SH-SY5Y (cell line): ENCODE data around the gene PCIF1.

Source experiments
- GATA2 ChIP-seq: IDR thresholded peaks from 2 replicates; pipeline ENCODE4 v1.6.1; 2011; ENCODE audit warnings: mild to moderate bottlenecking, low read depth, low read length
- GATA3 ChIP-seq: IDR thresholded peaks from 2 replicates; pipeline ENCODE4 v1.6.1; 2011; ENCODE audit warnings: low read depth, mild to moderate bottlenecking, low read length, moderate library complexity

Gene PCIF1

DNA sequence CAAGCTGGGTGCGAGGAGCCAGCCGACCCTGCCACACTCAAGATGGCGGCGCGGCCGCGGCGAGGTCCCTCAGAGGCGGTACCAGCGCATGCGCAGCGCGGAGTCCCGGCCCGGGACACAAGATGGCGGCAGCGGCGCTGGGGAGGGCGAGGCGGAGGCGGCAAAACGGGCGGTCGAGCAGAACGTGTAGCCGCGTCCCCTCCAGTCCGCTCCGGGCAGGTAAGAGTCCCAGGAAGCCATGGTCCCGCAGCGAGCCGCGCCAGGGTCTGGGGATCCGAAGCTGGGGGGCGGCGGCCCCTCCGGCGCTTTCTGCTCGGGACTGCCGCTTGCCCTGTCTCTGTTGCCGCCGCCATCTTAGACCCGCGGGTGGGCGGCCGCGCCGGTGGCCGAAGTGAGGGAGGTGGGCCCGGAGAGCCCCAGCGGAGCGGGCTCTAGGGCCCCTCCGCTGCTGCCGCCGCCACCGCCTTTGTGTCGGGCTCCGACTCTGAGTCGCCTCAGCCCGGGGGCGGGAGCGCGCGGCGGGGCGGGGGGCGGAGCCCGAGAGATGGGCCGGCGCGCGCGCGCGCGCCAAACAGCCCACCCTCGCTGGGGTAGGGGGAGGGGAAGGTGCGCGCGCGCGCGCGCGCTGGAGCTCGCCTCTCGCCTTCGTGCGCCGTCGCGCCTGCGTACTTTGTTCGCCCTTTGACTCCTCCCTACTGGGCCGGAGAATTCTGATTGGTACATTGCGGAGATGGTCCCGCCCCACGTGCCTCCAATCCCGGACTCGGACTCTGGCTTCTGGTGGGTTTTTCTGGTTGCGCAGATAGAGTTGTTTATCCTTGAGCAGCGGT is at the start of gene PCIF1:
PCIF1 (plus strand) TSS at position 98 of the 830 bp plus-strand sequence. CDS start 4,317 bp downstream, outside the sequence.
- no peak for TF ChIP-seq GATA3
- 0 out of 2 replicates have a peak, but pooled peaks have one; percentile 5 for TF ChIP-seq GATA2

DNA sequence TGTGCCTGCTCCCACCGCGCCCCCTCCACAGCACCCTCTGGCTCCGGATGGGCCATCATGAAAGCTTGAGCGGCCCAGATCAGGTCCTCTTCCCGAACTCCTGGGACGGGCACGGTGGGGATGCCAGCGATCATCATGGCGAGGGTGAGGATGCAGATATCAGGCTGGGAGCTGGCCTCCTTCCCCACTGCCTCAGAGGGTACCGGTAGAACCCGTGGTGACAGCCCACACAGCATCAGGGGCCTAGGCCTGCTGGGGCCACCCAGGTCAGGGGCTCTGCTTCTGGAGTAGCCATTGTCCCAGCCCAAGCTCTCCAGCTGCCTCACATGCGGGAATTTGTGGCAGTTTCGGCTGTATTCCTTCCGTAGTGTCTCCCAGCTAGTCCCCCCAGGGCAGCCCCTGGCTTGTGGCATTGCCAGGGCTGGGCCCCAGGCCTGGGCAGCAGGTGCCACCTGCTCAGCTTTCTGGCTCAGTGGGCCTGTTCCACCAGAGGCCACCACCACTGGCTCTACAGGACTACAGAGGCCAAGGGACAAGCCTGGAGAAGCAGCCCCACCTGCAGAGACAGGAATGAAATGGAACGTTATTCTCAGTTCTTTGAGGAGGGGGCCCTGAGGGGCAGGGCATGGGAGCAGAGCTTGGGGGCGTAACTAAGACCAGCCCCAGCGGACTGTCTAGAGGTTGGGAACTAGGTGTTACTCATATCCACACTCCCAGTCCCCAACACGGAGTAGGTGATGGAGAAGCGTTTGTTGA is 47.7 kb upstream of the PCIF1 start:
- TF ChIP-seq GATA2 (no peak), GATA3 (no peak)

DNA sequence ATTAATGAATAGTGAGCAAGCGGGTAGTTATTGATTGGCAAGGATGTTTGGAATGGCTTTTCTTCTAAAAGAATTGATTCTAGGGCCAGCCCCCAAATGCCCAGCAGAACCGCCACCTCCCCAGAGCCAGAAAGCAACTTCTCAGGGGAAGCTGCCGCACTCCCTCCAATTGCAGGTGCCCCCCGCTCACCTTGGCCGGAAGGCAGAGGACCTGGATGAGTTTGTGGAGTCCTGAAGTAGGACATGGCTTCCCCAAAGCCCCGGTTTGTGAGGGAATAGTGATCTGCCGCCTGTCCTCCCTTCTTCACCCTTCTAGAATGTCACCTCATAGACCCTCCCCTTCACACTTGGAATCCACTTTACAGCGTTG is 47.2 kb upstream of the PCIF1 start, which contains the start of gene SPATA25:
SPATA25 (minus strand) TSS at position 277 of the 370 bp plus-strand sequence; CDS start at position 245, 32 bp downstream.
- no peak for TF ChIP-seq GATA2
- TF ChIP-seq GATA3 = no peak

DNA sequence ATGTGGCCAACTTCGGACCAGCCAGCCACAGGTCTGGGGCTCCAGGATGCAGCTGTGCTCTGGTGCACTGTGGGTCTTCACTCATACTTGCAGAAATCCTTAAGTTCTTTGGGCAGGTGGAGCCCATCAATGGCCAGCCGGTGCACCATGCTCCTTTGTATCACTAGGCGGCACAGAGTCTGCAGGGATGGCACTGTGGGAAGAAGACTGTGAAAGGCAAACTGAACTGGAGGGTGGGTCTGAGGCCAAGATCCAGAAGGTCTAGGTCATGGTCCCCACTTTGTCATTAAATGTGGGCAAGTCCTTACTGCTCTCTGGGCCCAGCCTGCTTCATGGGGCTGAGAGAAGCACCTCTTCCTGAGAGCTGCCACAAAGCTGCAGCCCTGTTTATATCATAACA is 45.8 kb upstream of the PCIF1 start:
- TF ChIP-seq GATA2 = no peak

DNA sequence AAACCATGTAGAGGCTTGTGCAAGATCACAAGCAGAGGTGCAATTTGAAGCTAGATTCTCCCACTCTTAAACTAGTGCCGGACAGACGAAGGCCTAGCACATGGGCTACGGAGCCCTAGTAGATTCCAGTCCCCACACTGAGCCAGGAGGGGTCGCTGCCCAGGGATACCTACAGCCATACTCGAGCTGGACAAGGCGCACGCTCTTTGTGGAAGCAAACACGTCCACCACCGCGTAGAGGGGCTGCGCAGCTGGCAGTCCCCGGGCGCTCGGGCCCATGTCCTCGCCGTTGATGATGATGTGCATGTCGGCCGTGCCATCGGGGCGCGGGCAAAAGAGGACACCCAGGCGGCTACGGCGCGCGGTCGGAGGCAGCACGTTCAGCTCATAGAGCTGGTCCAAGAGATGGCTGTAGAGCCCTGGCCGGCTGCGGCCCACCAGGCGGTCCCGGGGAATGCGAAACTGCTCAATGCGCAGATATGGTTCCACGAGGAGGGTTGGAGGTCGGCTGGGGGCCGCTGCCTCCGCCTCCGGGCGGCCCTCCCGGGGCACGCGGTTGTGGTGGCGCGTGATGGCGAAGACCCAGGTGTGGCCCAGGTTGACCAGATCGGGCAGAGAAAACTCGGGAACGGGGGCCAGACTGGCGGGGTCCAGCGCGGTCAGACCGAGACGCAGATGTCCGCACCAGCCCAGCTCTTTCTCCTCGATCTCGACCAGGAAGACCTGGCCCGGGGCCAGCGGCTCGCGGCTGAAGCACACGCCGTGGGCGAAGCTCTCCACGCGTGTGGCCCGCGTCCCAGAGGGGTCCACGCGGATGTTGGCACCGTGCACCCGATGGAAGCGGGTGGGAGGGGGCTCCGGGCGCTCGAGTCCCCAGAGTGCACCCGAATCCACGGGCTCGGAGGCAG is 44.2 kb upstream of the PCIF1 start:
- TF ChIP-seq GATA3 (no peak), GATA2 (no peak)

DNA sequence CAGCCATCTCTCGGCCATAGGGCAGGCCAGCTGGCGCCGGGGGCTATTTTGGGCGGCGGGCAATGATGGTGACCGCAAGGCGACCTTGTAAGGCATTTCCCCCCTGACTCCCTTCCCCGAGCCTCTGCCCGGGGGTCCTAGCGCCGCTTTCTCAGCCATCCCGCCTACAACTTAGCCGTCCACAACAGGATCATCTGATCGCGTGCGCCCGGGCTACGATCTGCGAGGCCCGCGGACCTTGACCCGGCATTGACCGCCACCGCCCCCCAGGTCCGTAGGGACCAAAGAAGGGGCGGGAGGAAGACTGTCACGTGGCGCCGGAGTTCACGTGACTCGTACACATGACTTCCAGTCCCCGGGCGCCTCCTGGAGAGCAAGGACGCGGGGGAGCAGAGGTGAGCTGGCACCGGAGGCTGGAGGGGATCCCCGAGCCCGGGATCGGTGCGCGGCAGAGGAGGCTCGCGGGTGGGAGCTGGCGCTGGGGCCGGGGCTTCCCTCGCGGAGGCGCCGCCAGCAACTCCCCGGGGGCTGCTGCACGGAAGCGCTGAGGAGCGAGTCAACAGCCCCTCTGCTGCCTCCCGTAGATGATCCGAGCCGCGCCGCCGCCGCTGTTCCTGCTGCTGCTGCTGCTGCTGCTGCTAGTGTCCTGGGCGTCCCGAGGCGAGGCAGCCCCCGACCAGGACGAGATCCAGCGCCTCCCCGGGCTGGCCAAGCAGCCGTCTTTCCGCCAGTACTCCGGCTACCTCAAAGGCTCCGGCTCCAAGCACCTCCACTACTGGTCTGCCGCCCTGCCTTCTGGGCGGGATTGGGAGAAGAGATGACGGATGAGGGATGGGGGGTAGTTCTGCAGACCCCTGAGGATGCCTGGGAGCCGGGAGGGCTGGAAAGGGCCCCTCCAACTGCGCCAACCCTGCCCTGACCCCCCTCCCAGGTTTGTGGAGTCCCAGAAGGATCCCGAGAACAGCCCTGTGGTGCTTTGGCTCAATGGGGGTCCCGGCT is 43.2 kb upstream of the PCIF1 start, which contains the start of the genes CTSA and NEURL2:
CTSA (plus strand) TSS at position 351 of the 999 bp plus-strand sequence; CDS start at position 585, 234 bp downstream.
NEURL2 (minus strand) TSS at position 224 of the 999 bp plus-strand sequence; CDS start at position 7, 217 bp downstream.
- TF ChIP-seq GATA2 (no peak), GATA3 (no peak)

DNA sequence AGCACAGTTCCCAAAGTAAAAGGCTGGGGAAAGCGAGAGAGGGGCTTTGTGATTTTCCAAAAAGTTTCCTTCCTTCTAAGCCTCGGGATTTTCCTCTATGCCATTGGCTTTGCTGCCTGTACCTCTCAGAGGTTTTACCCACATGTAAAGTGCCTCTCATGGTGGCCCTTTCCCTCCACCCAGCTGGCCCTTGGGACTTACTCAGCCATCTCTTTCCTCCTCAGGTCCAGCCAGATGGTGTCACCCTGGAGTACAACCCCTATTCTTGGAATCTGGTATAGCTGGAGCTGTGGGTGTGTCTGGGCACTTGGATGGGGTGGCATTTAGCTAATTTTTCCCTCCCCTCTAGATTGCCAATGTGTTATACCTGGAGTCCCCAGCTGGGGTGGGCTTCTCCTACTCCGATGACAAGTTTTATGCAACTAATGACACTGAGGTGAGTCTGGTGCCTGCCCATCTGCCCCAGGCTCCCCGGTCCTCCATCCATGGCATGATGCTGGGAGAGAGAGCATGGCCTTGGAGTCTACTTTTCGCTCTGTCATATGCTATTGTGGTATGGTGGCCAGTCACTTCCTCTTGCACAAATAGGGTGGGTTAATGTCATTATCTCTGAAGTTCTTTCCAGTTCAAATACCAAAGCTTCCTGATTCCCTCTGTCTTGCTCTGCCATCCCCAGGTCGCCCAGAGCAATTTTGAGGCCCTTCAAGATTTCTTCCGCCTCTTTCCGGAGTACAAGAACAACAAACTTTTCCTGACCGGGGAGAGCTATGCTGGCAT is 42.2 kb upstream of the PCIF1 start:
- TF ChIP-seq GATA3 = no peak
- no peak for TF ChIP-seq GATA2

DNA sequence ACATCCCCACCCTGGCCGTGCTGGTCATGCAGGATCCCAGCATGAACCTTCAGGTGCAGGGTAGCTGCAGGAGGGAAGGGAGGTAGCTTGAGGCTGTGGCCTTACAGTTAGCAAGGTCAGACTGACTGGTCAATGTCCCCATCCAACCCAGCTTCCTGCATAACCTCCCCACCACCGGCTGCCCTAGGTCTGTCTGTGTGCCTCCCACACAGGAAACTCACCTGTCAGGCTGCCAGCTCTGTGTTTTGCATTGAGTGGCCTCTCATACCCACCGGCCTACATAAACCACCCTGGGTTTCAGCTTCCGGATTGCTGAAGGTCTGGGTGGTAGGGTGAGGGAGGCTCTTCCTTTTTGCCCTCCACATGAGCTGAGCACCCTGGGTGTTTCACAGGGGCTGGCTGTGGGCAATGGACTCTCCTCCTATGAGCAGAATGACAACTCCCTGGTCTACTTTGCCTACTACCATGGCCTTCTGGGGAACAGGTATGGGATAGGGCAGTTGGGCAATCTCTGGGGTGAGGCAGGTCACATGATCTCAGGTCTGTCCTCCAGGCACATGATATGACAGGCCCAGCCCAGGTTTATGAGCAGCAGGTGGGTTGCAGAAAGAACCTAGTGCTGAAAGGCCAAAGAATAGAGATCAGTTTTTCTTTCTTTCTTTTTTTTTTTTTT is 41.5 kb upstream of the PCIF1 start:
- TF ChIP-seq GATA2 (no peak), GATA3 (no peak)

DNA sequence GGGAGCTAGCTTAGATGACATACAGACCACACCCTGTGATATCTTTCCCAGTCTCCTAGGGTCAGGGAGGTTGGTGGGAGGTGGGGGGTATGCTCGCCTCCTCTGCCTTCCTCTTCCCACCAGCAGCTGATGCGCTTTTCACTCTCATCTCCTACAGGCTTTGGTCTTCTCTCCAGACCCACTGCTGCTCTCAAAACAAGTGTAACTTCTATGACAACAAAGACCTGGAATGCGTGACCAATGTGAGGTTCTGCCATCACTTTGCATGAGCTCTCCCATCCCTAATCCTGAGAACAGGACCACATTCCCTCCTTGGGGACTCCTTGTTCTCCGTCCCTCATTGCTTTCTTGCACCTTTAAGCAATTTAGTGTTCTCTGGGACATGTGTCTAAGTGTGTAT is 40.7 kb upstream of the PCIF1 start:
- TF ChIP-seq GATA3 = no peak
- TF ChIP-seq GATA2 = no peak

DNA sequence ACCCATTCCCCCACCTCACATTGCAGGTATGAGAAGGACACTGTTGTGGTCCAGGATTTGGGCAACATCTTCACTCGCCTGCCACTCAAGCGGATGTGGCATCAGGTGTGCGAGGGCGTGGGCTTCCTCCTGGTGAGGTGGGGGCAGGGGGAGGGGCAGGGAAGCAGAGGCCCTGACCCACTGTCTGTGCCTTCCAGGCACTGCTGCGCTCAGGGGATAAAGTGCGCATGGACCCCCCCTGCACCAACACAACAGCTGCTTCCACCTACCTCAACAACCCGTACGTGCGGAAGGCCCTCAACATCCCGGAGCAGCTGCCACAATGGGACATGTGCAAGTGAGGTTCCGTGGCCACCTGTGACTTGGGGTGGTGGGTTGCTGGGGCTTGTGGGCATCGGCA is 39.7 kb upstream of the PCIF1 start:
- TF ChIP-seq GATA3 (no peak), GATA2 (no peak)

DNA sequence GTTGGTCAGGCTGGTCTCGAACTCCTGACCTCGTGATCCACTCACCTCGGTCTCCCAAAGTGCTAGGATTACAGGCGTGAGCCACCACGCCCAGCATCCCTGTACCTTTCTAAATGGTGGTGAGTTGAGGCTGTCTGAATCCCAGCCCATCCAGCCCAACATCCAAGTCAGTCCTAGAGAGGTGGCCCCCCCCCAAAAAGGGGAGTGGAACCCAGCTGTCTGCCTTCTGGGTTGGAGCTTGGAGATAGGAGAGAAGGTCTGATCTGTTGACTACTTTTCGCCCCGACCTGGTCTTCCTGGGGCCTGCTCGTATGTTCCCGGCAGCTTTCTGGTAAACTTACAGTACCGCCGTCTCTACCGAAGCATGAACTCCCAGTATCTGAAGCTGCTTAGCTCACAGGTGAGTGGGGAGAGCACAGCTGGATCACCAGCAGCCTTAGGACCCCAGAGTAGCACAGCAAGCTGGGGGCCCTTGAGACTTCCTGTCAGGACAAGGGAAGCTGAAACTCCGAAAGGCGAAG is 37.8 kb upstream of the PCIF1 start:
- TF ChIP-seq GATA3 = no peak
- TF ChIP-seq GATA2 = no peak

DNA sequence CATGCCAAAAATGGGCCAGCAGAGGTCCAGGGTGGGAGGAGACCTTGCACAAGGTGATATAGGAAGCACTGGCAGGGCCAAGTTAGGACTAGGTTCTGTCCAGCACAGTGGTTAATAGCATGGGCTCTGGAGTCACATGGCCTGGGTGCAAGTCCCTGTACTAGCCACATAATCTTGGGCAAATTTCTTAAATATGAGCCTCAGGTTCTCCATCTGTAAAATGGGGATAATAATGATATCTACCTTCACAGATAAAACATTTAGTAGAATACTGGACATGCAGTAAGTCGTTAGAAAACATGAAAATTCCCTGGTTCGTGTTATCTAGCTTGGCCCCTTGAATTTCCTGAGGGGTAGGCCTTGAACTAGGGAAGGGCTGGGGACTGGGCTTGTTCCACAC is 37.2 kb upstream of the PCIF1 start:
- no peak for TF ChIP-seq GATA3
- TF ChIP-seq GATA2 = no peak
